DND-41 (cell line): Measurements from ENCODE around the gene AOPEP.

Source experiments
- EZH2 ChIP-seq: IDR thresholded peaks from 3 replicates; pipeline ENCODE4 v1.6.1; 2012; ENCODE audit warnings: borderline replicate concordance, low read depth, mild to moderate bottlenecking, moderate library complexity, low read length, inconsistent platforms; ENCODE audit not compliant: severe bottlenecking
- TF ChIP-seq, protein P1 (sequence below): IDR thresholded peaks from 2 replicates; pipeline ENCODE4 v1.5.1; 2012; ENCODE audit warnings: borderline replicate concordance, low read length, moderate library complexity, mild to moderate bottlenecking; ENCODE audit not compliant: poor library complexity, severe bottlenecking; ENCODE audit errors: extremely low read depth

DNA sequence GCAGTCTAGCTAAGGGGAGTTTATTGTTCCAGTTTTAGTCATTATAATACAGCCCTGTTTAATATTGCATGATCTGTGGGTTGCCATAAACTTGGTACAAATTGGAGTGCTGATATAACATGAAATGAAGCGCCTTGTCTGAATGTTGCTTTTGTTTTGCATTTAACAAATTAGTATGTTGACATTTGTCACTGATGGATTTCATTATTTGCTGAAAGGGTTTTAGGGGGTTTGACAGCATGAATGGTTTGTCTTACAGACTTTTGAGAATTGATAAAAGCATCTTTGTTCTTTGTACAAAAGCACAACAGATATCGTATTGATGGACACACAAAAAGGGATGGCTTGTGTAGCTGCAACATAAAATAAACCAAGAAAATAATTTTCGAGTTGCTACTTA lies 178.3 kb downstream of the AOPEP start:
- TF ChIP-seq, protein P1, sequence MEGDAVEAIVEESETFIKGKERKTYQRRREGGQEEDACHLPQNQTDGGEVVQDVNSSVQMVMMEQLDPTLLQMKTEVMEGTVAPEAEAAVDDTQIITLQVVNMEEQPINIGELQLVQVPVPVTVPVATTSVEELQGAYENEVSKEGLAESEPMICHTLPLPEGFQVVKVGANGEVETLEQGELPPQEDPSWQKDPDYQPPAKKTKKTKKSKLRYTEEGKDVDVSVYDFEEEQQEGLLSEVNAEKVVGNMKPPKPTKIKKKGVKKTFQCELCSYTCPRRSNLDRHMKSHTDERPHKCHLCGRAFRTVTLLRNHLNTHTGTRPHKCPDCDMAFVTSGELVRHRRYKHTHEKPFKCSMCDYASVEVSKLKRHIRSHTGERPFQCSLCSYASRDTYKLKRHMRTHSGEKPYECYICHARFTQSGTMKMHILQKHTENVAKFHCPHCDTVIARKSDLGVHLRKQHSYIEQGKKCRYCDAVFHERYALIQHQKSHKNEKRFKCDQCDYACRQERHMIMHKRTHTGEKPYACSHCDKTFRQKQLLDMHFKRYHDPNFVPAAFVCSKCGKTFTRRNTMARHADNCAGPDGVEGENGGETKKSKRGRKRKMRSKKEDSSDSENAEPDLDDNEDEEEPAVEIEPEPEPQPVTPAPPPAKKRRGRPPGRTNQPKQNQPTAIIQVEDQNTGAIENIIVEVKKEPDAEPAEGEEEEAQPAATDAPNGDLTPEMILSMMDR = no peak
- no peak for TF ChIP-seq EZH2
